ENCODE data around the gene FGFBP2. TPM values are rescaled to one million over a fixed set of nuclear protein-coding genes. Genes with fewer than 3 reads are reported as not detected.

FGFBP2 gene
- total and polyA plus RNA-seq, 2 experiments from 2014 or later: 0.18 to 0.56 TPM

DNA sequence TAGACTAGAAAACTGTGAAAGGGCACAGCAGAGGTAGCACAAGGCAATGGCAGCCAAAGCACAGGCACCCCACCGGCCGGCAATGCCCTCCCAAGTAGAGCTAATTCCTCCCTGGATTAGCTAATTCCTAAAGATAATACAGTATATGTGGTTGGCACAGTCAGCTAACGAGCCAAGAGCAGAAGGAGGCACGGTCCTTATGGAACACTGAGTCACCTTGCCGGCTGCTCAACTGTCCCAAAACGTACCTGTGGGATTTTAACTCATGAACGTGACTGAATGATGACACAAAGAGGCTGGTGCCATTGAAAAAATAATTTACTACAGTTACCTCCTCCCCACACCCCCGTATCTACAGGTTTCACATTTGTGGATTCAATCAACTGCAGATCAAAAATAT is 15.3 kb downstream of the FGFBP2 start (continued):
- TF ChIP-seq, protein P1, sequence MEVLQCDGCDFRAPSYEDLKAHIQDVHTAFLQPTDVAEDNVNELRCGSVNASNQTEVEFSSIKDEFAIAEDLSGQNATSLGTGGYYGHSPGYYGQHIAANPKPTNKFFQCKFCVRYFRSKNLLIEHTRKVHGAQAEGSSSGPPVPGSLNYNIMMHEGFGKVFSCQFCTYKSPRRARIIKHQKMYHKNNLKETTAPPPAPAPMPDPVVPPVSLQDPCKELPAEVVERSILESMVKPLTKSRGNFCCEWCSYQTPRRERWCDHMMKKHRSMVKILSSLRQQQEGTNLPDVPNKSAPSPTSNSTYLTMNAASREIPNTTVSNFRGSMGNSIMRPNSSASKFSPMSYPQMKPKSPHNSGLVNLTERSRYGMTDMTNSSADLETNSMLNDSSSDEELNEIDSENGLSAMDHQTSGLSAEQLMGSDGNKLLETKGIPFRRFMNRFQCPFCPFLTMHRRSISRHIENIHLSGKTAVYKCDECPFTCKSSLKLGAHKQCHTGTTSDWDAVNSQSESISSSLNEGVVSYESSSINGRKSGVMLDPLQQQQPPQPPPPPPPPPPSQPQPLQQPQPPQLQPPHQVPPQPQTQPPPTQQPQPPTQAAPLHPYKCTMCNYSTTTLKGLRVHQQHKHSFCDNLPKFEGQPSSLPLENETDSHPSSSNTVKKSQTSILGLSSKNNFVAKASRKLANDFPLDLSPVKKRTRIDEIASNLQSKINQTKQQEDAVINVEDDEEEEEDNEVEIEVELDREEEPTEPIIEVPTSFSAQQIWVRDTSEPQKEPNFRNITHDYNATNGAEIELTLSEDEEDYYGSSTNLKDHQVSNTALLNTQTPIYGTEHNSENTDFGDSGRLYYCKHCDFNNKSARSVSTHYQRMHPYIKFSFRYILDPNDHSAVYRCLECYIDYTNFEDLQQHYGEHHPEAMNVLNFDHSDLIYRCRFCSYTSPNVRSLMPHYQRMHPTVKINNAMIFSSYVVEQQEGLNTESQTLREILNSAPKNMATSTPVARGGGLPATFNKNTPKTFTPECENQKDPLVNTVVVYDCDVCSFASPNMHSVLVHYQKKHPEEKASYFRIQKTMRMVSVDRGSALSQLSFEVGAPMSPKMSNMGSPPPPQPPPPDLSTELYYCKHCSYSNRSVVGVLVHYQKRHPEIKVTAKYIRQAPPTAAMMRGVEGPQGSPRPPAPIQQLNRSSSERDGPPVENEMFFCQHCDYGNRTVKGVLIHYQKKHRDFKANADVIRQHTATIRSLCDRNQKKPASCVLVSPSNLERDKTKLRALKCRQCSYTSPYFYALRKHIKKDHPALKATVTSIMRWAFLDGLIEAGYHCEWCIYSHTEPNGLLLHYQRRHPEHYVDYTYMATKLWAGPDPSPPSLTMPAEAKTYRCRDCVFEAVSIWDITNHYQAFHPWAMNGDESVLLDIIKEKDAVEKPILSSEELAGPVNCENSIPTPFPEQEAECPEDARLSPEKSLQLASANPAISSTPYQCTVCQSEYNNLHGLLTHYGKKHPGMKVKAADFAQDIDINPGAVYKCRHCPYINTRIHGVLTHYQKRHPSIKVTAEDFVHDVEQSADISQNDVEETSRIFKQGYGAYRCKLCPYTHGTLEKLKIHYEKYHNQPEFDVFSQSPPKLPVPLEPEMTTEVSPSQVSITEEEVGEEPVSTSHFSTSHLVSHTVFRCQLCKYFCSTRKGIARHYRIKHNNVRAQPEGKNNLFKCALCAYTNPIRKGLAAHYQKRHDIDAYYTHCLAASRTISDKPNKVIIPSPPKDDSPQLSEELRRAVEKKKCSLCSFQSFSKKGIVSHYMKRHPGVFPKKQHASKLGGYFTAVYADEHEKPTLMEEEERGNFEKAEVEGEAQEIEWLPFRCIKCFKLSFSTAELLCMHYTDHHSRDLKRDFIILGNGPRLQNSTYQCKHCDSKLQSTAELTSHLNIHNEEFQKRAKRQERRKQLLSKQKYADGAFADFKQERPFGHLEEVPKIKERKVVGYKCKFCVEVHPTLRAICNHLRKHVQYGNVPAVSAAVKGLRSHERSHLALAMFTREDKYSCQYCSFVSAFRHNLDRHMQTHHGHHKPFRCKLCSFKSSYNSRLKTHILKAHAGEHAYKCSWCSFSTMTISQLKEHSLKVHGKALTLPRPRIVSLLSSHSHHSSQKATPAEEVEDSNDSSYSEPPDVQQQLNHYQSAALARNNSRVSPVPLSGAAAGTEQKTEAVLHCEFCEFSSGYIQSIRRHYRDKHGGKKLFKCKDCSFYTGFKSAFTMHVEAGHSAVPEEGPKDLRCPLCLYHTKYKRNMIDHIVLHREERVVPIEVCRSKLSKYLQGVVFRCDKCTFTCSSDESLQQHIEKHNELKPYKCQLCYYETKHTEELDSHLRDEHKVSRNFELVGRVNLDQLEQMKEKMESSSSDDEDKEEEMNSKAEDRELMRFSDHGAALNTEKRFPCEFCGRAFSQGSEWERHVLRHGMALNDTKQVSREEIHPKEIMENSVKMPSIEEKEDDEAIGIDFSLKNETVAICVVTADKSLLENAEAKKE (CRISPR knock-in tag; IDR thresholded peaks at IDR 0.05): no peak
- no peak for TF ChIP-seq STAT1 (IDR thresholded peaks at IDR 0.05; ENCODE audit: unreplicated experiment)

DNA sequence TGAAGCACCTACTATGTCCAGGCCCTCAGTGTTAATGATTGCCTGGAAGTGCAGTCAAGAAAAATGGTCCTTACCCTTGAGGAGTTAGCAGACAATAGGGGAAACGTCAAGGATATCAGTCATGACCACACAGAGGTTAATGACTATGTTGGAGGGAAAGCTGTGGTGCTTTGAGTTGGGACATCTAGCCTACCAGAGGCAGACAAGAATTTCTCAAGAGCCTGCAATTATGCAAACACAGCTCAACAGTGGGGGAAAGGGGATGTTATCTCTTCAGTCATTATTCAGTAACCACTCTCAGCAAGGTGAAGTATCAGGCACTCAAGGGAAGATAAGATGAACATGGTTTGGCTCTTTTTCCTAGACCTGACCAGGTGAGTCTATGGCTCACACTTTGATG is 17.5 kb downstream of the FGFBP2 start:
- Mint-ChIP-seq H3K27me3 (ENCODE audit: insufficient read depth, low read depth, poor library complexity) (peaks cover 4% of the 10 kb centered on the region), H3K4me3 (no peak overlapping the region), H3K27ac (no peak overlapping the region), H3K36me3 (ENCODE audit: low read depth) (no peaks in the 10 kb centered on the region), H3K9me3 (no peaks in the 10 kb centered on the region), H3K4me1 (no peaks in the 10 kb centered on the region)
- Histone ChIP-seq H3K4me3 (no peak overlapping the region), H3K79me2 (replicated peaks; ENCODE audit: insufficient read depth) (no peaks in the 10 kb centered on the region), H3K27ac (ENCODE audit: low read depth) (no peak overlapping the region), H3K27me3 (ENCODE audit: insufficient read depth) (no peaks in the 10 kb centered on the region), H2AFZ (no peak overlapping the region), H3F3A (replicated peaks; ENCODE audit: low read depth) (no peaks in the 10 kb centered on the region), H4K20me1 (replicated peaks; ENCODE audit: insufficient read depth) (no peaks in the 10 kb centered on the region), H3K4me2 (no peak overlapping the region), H3K9me2 (ENCODE audit: insufficient read depth) (peaks cover 14% of the 10 kb centered on the region), H3K36me3 (ENCODE audit: insufficient read depth) (no peaks in the 10 kb centered on the region), H3K4me1 (ENCODE audit: insufficient read depth) (no peaks in the 10 kb centered on the region)
- ATAC-seq (no peak), DNase-seq (ENCODE audit: low spot score) (no peak)
- TF ChIP-seq, protein P2, sequence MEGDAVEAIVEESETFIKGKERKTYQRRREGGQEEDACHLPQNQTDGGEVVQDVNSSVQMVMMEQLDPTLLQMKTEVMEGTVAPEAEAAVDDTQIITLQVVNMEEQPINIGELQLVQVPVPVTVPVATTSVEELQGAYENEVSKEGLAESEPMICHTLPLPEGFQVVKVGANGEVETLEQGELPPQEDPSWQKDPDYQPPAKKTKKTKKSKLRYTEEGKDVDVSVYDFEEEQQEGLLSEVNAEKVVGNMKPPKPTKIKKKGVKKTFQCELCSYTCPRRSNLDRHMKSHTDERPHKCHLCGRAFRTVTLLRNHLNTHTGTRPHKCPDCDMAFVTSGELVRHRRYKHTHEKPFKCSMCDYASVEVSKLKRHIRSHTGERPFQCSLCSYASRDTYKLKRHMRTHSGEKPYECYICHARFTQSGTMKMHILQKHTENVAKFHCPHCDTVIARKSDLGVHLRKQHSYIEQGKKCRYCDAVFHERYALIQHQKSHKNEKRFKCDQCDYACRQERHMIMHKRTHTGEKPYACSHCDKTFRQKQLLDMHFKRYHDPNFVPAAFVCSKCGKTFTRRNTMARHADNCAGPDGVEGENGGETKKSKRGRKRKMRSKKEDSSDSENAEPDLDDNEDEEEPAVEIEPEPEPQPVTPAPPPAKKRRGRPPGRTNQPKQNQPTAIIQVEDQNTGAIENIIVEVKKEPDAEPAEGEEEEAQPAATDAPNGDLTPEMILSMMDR (conservative IDR thresholded peaks at IDR 0.05; ENCODE audit: low read depth in 2 of 2): no peak
- no peak for TF ChIP-seq NANOG (IDR thresholded peaks at IDR 0.05; ENCODE audit: borderline replicate concordance)
- TF ChIP-seq STAT1 (IDR thresholded peaks at IDR 0.05; ENCODE audit: unreplicated experiment): no peak
- no peak for TF ChIP-seq CREB1 (CRISPR knock-in tag; IDR thresholded peaks at IDR 0.05; ENCODE audit: low read depth)
- TF ChIP-seq JUNB (IDR thresholded peaks at IDR 0.05; ENCODE audit: unreplicated experiment): no peak
- no peak for TF ChIP-seq POLR2AphosphoS5 (IDR thresholded peaks at IDR 0.05; ENCODE audit: low read depth)
- TF ChIP-seq, protein P3, sequence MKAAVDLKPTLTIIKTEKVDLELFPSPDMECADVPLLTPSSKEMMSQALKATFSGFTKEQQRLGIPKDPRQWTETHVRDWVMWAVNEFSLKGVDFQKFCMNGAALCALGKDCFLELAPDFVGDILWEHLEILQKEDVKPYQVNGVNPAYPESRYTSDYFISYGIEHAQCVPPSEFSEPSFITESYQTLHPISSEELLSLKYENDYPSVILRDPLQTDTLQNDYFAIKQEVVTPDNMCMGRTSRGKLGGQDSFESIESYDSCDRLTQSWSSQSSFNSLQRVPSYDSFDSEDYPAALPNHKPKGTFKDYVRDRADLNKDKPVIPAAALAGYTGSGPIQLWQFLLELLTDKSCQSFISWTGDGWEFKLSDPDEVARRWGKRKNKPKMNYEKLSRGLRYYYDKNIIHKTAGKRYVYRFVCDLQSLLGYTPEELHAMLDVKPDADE (IDR thresholded peaks at IDR 0.05): no peak
- no peak for TF ChIP-seq ZNF331 (CRISPR knock-in tag; IDR thresholded peaks at IDR 0.05; ENCODE audit: low read depth)
- TF ChIP-seq EZH2 (IDR thresholded peaks at IDR 0.05; ENCODE audit: low read depth, unreplicated experiment): no peak
- no peak for TF ChIP-seq ZNF114 (CRISPR knock-in tag; IDR thresholded peaks at IDR 0.05)
- TF ChIP-seq, protein P4, sequence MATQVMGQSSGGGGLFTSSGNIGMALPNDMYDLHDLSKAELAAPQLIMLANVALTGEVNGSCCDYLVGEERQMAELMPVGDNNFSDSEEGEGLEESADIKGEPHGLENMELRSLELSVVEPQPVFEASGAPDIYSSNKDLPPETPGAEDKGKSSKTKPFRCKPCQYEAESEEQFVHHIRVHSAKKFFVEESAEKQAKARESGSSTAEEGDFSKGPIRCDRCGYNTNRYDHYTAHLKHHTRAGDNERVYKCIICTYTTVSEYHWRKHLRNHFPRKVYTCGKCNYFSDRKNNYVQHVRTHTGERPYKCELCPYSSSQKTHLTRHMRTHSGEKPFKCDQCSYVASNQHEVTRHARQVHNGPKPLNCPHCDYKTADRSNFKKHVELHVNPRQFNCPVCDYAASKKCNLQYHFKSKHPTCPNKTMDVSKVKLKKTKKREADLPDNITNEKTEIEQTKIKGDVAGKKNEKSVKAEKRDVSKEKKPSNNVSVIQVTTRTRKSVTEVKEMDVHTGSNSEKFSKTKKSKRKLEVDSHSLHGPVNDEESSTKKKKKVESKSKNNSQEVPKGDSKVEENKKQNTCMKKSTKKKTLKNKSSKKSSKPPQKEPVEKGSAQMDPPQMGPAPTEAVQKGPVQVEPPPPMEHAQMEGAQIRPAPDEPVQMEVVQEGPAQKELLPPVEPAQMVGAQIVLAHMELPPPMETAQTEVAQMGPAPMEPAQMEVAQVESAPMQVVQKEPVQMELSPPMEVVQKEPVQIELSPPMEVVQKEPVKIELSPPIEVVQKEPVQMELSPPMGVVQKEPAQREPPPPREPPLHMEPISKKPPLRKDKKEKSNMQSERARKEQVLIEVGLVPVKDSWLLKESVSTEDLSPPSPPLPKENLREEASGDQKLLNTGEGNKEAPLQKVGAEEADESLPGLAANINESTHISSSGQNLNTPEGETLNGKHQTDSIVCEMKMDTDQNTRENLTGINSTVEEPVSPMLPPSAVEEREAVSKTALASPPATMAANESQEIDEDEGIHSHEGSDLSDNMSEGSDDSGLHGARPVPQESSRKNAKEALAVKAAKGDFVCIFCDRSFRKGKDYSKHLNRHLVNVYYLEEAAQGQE (IDR thresholded peaks at IDR 0.05; ENCODE audit: unreplicated experiment): no peak
- no peak for TF ChIP-seq EZH2phosphoT487 (IDR thresholded peaks at IDR 0.05; ENCODE audit: unreplicated experiment)
